Measurements from ENCODE around the gene DGLUCY.

The DGLUCY gene

GRCh38 chr14:91113829-91114078, at the start of gene DGLUCY:
Gene DGLUCY, plus strand, starts transcription at chr14:91114073. Its CDS starts 46,222 bp downstream, at chr14:91160295.
- peak; percentile 99 for ATAC-seq
- no peak for TF ChIP-seq ISL1 (CRISPR knock-in tag; IDR thresholded peaks at IDR 0.05)

- ATAC-seq = no peak
- TF ChIP-seq ESRRG (CRISPR knock-in tag; IDR thresholded peaks at IDR 0.05) (no peak), CSDC2 (CRISPR knock-in tag; IDR thresholded peaks at IDR 0.05) (no peak), ZFP30 (CRISPR knock-in tag; IDR thresholded peaks at IDR 0.05) (no peak), SNAI2 (CRISPR knock-in tag; IDR thresholded peaks at IDR 0.05) (no peak), CREB5 (CRISPR knock-in tag; IDR thresholded peaks at IDR 0.05; ENCODE audit: low read depth) (no peak), BACH2 (CRISPR knock-in tag; IDR thresholded peaks at IDR 0.05; ENCODE audit: borderline replicate concordance) (no peak), TOX (CRISPR knock-in tag; IDR thresholded peaks at IDR 0.05; ENCODE audit: borderline replicate concordance) (no peak)
- TF ChIP-seq, protein P1, sequence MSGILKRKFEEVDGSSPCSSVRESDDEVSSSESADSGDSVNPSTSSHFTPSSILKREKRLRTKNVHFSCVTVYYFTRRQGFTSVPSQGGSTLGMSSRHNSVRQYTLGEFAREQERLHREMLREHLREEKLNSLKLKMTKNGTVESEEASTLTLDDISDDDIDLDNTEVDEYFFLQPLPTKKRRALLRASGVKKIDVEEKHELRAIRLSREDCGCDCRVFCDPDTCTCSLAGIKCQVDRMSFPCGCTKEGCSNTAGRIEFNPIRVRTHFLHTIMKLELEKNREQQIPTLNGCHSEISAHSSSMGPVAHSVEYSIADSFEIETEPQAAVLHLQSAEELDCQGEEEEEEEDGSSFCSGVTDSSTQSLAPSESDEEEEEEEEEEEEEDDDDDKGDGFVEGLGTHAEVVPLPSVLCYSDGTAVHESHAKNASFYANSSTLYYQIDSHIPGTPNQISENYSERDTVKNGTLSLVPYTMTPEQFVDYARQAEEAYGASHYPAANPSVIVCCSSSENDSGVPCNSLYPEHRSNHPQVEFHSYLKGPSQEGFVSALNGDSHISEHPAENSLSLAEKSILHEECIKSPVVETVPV (CRISPR knock-in tag; IDR thresholded peaks at IDR 0.05) = no peak
Measured at GRCh38 chr14:91065266-91065665, 48.6 kb upstream of the DGLUCY start.

DNA sequence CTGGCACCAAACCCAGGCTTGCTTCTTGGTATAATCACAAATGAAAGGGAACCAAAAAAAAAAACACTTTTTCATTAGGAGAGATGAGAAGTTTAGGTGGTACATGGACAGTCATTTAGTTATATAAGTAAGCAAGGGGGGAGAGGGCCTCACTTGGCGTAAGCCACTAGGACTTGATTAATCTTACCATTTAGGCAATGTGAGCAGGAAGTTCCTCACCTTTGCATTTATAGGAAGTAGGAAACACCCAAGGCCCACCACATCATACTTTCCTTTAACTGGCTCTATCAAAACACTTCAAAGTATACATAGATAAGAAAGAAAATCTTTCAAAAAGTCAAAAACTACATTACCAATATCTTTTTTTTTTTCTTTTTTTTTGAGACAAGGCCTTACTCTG, 46.7 kb upstream of the DGLUCY start:
- TF ChIP-seq POU6F1 (CRISPR knock-in tag; IDR thresholded peaks at IDR 0.05; ENCODE audit: borderline replicate concordance, low read depth) (no peak), SNAI2 (CRISPR knock-in tag; IDR thresholded peaks at IDR 0.05) (no peak), ZFP3 (CRISPR knock-in tag; IDR thresholded peaks at IDR 0.05) (no peak), ARNTL (CRISPR knock-in tag; IDR thresholded peaks at IDR 0.05; ENCODE audit: borderline replicate concordance, low read depth) (no peak)
- TF ChIP-seq, protein P2, sequence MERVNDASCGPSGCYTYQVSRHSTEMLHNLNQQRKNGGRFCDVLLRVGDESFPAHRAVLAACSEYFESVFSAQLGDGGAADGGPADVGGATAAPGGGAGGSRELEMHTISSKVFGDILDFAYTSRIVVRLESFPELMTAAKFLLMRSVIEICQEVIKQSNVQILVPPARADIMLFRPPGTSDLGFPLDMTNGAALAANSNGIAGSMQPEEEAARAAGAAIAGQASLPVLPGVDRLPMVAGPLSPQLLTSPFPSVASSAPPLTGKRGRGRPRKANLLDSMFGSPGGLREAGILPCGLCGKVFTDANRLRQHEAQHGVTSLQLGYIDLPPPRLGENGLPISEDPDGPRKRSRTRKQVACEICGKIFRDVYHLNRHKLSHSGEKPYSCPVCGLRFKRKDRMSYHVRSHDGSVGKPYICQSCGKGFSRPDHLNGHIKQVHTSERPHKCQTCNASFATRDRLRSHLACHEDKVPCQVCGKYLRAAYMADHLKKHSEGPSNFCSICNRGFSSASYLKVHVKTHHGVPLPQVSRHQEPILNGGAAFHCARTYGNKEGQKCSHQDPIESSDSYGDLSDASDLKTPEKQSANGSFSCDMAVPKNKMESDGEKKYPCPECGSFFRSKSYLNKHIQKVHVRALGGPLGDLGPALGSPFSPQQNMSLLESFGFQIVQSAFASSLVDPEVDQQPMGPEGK (CRISPR knock-in tag; IDR thresholded peaks at IDR 0.05; ENCODE audit: borderline replicate concordance) = no peak
- ATAC-seq = no peak

DNA sequence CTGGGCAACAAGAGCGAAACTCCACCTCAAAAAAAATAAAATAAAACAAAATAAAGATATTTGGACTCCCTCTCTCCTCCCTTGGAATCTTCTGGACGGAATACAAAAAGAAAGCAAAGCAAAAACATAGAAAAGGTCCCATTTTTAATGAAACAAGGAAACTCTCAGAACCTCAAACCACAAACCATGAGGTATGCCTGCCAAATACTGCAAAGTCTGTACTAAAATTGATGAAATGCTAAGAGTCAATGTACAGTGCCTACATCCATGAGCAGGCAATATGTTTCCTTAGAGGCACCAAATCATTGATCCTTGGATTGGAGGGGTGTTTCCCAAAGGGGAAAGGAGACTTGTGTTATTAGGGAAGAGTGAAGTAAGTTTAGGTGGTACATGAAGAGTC, 45.2 kb upstream of the DGLUCY start:
- ATAC-seq = no peak
- TF ChIP-seq GLIS3 (CRISPR knock-in tag; IDR thresholded peaks at IDR 0.05) (no peak), PPARA (CRISPR knock-in tag; IDR thresholded peaks at IDR 0.05; ENCODE audit: borderline replicate concordance) (no peak), TCF4 (CRISPR knock-in tag; IDR thresholded peaks at IDR 0.05; ENCODE audit: borderline replicate concordance) (no peak), RARB (CRISPR knock-in tag; IDR thresholded peaks at IDR 0.05) (no peak), CREB5 (CRISPR knock-in tag; IDR thresholded peaks at IDR 0.05; ENCODE audit: low read depth) (no peak), ZNF565 (CRISPR knock-in tag; conservative IDR thresholded peaks at IDR 0.05; ENCODE audit: low read depth) (no peak), ZNF8 (CRISPR knock-in tag; IDR thresholded peaks at IDR 0.05) (no peak), POU6F1 (CRISPR knock-in tag; IDR thresholded peaks at IDR 0.05; ENCODE audit: borderline replicate concordance, low read depth) (no peak), ZFP3 (CRISPR knock-in tag; IDR thresholded peaks at IDR 0.05) (no peak), TOX (CRISPR knock-in tag; IDR thresholded peaks at IDR 0.05; ENCODE audit: borderline replicate concordance) (no peak), ZNF70 (CRISPR knock-in tag; IDR thresholded peaks at IDR 0.05) (no peak), OSR1 (CRISPR knock-in tag; IDR thresholded peaks at IDR 0.05) (no peak), ESRRG (CRISPR knock-in tag; IDR thresholded peaks at IDR 0.05) (no peak), ZFP30 (CRISPR knock-in tag; IDR thresholded peaks at IDR 0.05) (no peak), ISL1 (CRISPR knock-in tag; IDR thresholded peaks at IDR 0.05) (no peak), BACH2 (CRISPR knock-in tag; IDR thresholded peaks at IDR 0.05; ENCODE audit: borderline replicate concordance) (no peak)
- TF ChIP-seq, protein P1 (CRISPR knock-in tag; IDR thresholded peaks at IDR 0.05) = no peak

All from SK-N-SH treated with all-trans-retinoic acid at 6 μM for 48 hours (cell line).